Spleen (tissue), 7 donors: ENCODE results near the gene COLGALT1.

Experiments
- CTCF ChIP-seq, 11 experiments: fragments of 200-600 bp in 7 of 11; fragments of 450-650 bp in 4 of 11; sonication (generic) in 4 of 11; IDR thresholded peaks in 8 of 11; conservative IDR thresholded peaks in 3 of 11; 1 replicate in 7 of 11; 2 replicates in 4 of 11; pipeline versions ENCODE4 v1.4.0 to v1.8.0; 2016 to 2021; ENCODE audit warnings: antibody characterized with exemption in 11 of 11, inconsistent platforms in 4 of 11, mild to moderate bottlenecking in 1 of 11
- POLR2A ChIP-seq, 3 donors: fragments of 450-650 bp; IDR thresholded peaks; one replicate each; pipeline ENCODE4 v1.5.1; 2017; ENCODE audit warnings: antibody characterized with exemption in 3 of 3, mild to moderate bottlenecking in 1 of 3
- POLR2AphosphoS5 ChIP-seq, 3 donors: sonication (generic); formaldehyde crosslinking; IDR thresholded peaks; one replicate each; pipeline ENCODE4 v1.5.1; 2017; ENCODE audit warnings: antibody characterized with exemption in 3 of 3
- donor health status: DM: no; HTN: no; CAD: no; lungs with moderate emphysema.
- donor health status: DM: no; HTN: no; CAD: no.
- donor health status: DM: no; HTN: no; CAD: no.

DNA sequence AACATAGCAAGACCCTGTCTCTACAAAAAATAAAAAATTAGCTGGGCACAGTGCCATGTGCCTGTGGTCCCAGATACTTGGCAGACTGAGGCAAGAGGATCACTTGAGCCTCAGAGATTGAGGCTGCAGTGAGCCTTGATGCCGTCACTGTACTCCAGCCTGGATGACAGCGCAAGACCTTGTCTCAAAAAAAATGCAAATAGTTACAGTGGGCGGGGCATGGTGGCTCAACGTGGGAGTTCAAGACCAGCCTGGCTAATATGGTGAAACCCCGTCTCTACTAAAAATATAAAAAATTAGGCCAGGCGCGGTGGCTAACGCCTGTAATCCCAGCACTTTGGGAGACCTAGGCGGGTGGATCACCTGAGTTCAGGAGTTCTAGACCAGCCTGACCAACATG is 35.5 kb upstream of the COLGALT1 start:
- TF ChIP-seq CTCF (IDR thresholded peaks at IDR 0.05 in 8 of 11, conservative IDR thresholded peaks at IDR 0.05 in 3 of 11) (no peak), POLR2A (IDR thresholded peaks at IDR 0.05) (no peak), POLR2AphosphoS5 (IDR thresholded peaks at IDR 0.05) (no peak)
